ENCODE data around the gene PCTP.
A peak's percentile ranks its signal among the peaks of the same experiment; 100 is the strongest.

PCTP gene

DNA sequence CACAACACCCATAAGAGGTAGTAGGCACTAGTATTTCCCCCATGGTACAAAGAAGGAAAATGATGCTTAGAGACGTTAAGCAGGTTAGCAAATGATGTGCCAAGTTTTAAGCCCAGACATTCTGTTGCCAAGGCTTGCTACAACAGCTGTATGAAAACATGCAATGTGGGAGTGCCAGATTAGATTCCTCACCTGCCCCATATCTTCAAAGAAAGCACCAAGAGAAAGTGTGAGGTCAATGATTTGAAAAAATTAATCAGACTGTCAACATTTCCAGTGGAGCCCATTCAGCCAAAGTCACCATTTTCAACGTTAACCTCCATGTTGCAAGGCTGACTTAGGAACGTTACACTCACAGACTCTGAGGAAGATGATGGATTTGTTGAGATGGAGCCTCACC, 61.5 kb downstream of the PCTP start:
- no peak for DNase-seq

DNA sequence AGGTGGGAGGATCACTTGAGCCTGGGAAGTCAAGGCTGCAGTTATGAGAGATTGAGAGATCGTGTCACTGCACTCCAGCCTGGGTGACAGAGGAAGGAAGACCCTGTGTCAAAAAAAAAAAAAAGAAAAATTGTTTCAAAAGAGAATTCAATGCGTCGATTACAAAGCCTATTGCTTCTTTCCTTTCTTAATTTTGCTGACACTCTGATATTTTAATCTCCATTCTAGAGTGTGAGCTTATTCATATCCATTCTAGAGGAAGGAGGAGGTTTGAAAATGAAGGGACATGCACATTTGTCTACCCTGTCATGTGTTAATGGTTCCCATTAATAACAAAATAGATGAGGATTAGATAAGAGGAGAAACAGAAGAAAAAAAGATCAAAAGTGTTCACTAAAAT, 63.1 kb downstream of the PCTP start:
- no peak for DNase-seq

GRCh38 chr17:55814377-55814776, 63.5 kb downstream of the PCTP start:
- no peak for DNase-seq

- no peak for DNase-seq
These were observed 65.9 kb downstream of the PCTP start for GRCh38 chr17:55816532-55817396.

DNA sequence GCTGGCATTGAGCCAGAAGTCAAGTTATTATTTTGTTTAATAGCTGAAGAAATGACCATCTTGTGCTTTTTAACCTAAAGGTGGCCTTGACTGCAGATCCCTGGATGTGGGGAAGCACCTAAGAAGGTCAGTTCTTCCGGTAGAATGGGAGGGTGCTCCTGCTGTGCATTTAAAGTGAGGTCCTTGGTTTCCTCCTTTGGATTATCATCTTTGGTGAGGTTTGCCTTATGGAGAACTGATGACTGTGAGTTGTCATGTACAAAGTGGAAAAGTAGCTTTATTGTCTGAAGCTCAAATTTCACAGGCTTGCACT, 66.5 kb downstream of the PCTP start:
- no peak for DNase-seq

DNA sequence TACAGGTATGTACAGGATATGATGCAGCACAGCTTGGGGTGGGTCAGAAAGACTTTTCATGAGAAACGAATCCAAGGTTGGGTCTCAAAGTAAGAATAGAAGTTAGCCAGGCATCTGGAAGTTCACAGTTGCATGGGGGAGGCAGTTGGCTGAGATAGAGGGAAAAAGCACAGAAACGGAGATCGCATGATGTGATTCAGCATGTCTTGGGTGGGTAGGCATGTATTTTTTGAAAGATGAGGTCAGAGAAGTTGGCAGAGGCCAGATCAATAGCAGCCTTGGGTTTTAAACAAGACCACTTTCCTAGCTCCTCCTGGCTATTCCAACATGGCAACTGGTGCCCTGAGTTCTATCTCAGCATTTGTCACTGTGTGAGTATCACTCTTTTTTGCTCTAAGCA, 67.2 kb downstream of the PCTP start:
- no peak for DNase-seq

- no peak for DNase-seq
These were observed 67.9 kb downstream of the PCTP start for GRCh38 chr17:55818451-55819375.

DNA sequence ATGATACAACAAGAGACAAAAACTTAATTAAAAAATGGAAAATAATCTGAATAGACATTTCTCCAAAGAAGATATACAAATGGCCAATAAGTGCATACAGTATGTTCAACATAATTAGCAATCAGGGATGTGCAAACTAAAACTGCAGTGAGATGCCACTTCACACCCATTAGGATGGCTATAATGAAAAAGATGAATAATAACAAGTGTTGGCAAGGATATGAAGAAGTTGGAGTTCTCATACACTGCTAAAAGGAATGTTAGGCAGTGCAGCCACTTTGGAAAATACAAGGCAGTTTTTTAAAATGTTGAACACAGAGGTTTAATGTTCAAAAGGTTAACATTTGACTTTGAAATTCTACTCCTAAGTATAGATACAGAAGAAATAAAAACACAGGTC, 69.8 kb downstream of the PCTP start:
- DNase-seq, result no peak

- no peak for DNase-seq
These were observed 71.2 kb downstream of the PCTP start for GRCh38 chr17:55822028-55822427.

- peak; percentile 1 for DNase-seq
These were observed 74.4 kb downstream of the PCTP start for GRCh38 chr17:55825213-55825612.
